Measurements from ENCODE around the gene SPSB3. TPM values are rescaled to one million over a fixed set of nuclear protein-coding genes. Genes with fewer than 3 reads are reported as not detected.

The SPSB3 gene
- total and polyA plus RNA-seq, 4 donors = 27.7 to 60.5 (median 37.8) TPM

DNA sequence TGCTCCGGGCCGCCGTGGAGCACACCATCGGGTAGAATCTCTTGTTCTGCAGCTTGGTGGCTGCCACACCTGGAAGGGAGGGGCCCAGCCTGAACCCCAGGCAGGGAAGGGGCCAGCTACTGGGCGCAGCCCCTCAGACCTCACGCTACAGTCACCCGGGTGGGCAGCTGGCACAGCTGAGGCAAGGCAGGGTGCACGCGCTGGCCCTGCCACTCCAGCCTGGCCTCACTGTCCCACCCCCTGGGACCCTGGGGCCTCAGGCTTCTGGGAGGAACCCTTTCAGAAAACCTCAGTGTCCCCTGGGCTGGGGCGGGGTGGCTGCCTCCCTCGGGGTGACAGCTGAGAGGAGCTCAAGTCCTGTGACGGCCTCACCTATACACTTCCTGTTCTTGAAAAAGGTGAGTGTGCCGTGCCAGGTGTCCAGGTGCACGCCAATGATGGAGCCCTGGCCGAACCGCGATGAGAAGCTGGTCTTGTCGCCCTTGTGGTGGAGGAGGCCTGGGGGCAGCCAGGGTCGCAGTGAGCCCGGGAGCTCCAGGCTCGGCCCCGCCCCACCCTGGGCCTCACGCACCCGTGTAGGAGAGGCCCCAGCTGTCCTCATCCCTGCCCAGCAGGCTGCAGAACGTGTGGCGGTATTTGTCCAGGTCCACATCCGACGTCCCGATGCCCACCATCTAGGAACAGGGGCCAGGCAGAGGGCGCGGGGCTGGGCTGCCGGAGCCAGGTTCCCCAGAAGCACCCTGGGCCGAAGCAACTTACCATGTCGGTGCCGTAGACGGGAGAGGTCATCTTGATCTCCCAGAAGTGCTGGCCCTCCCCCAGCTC is 4.8 kb downstream of the SPSB3 start:
- H3K36me3 ChIP-seq (ENCODE audit: control insufficient read depth in 4 of 4, insufficient read depth in 3 of 4, low read depth in 1 of 4, low read length in 3 of 4) = peaks cover 0 to 18% (median 10%) of the 10 kb centered on the region in 4 donors
- H3K9me3 ChIP-seq (ENCODE audit: control insufficient read depth in 4 of 4, low read length in 3 of 4) = no peaks in the 10 kb centered on the region
- H3K9ac ChIP-seq (ENCODE audit: low read depth in 1 of 2, low read length in 2 of 2) = no peak overlapping the region
- no peak for DNase-seq (ENCODE audit: low spot score)
- H3K27me3 ChIP-seq (ENCODE audit: control insufficient read depth in 4 of 4, insufficient read depth in 4 of 4, low read length in 3 of 4) = no peaks in the 10 kb centered on the region
- WGBS = 85% methylated on average over 36 of the region's 36 CpGs
- H3K4me3 ChIP-seq (ENCODE audit: low read depth in 1 of 3, low read length in 3 of 3) = no peak overlapping the region
- no peak for TF ChIP-seq SP1 (IDR thresholded peaks at IDR 0.05)
- TF ChIP-seq EGR1 (IDR thresholded peaks at IDR 0.05; ENCODE audit: low read depth in 2 of 2) = no peak
- TF ChIP-seq FOXA1 (IDR thresholded peaks at IDR 0.05) = no peak
- TF ChIP-seq CTCF (IDR thresholded peaks at IDR 0.05; ENCODE audit: low read depth, low read length, missing input control) = no peak
- TF ChIP-seq GABPA (IDR thresholded peaks at IDR 0.05 in 1 of 2, conservative IDR thresholded peaks at IDR 0.05 in 1 of 2) = no peak
- no peak for TF ChIP-seq RAD21 (IDR thresholded peaks at IDR 0.05)
- TF ChIP-seq, protein P1, sequence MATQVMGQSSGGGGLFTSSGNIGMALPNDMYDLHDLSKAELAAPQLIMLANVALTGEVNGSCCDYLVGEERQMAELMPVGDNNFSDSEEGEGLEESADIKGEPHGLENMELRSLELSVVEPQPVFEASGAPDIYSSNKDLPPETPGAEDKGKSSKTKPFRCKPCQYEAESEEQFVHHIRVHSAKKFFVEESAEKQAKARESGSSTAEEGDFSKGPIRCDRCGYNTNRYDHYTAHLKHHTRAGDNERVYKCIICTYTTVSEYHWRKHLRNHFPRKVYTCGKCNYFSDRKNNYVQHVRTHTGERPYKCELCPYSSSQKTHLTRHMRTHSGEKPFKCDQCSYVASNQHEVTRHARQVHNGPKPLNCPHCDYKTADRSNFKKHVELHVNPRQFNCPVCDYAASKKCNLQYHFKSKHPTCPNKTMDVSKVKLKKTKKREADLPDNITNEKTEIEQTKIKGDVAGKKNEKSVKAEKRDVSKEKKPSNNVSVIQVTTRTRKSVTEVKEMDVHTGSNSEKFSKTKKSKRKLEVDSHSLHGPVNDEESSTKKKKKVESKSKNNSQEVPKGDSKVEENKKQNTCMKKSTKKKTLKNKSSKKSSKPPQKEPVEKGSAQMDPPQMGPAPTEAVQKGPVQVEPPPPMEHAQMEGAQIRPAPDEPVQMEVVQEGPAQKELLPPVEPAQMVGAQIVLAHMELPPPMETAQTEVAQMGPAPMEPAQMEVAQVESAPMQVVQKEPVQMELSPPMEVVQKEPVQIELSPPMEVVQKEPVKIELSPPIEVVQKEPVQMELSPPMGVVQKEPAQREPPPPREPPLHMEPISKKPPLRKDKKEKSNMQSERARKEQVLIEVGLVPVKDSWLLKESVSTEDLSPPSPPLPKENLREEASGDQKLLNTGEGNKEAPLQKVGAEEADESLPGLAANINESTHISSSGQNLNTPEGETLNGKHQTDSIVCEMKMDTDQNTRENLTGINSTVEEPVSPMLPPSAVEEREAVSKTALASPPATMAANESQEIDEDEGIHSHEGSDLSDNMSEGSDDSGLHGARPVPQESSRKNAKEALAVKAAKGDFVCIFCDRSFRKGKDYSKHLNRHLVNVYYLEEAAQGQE (IDR thresholded peaks at IDR 0.05) = no peak
- H3K4me1 ChIP-seq (ENCODE audit: control insufficient read depth in 4 of 4, insufficient read depth in 4 of 4, low read length in 3 of 4) = peaks cover 22 to 60% (median 43%) of the 10 kb centered on the region in 4 donors
- no peak overlapping the region for H3K27ac ChIP-seq (ENCODE audit: low read depth in 1 of 2, low read length in 2 of 2)

DNA sequence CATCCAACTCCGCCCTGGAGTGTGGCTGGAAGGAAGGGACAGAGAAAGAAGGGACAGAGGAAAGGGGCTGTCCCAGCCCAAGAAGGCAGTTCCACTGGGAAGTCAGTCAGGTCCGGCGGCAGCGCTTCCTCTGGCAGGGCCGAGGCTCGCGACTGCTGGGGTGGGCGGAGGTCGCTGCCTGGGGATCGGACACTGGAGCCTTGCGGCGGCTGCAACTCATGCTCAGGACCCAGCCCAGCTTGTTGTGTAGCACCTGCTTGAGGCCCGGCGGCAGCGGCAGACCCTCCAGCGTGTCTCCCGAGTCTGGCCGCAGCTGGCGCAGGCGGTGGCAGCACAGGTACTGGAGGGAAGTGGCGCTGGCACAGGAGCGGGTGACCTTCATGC is 5.4 kb downstream of the SPSB3 start:
- H3K9ac ChIP-seq (ENCODE audit: low read depth in 1 of 2, low read length in 2 of 2) = no peak overlapping the region
- peaks cover 0 to 18% (median 10%) of the 10 kb centered on the region in 4 donors for H3K36me3 ChIP-seq (ENCODE audit: control insufficient read depth in 4 of 4, insufficient read depth in 3 of 4, low read depth in 1 of 4, low read length in 3 of 4)
- H3K27ac ChIP-seq (ENCODE audit: low read depth in 1 of 2, low read length in 2 of 2) = no peak overlapping the region
- H3K4me1 ChIP-seq (ENCODE audit: control insufficient read depth in 4 of 4, insufficient read depth in 4 of 4, low read length in 3 of 4) = peaks cover 22 to 66% (median 47%) of the 10 kb centered on the region in 4 donors
- no peak for TF ChIP-seq RXRA (IDR thresholded peaks at IDR 0.05)
- no peak for TF ChIP-seq EGR1 (IDR thresholded peaks at IDR 0.05; ENCODE audit: low read depth in 2 of 2)
- no peak for TF ChIP-seq JUND (IDR thresholded peaks at IDR 0.05)
- TF ChIP-seq ATF3 (IDR thresholded peaks at IDR 0.05) = no peak
- TF ChIP-seq GABPA (IDR thresholded peaks at IDR 0.05 in 1 of 2, conservative IDR thresholded peaks at IDR 0.05 in 1 of 2) = no peak
- TF ChIP-seq FOXA2 (IDR thresholded peaks at IDR 0.05) = no peak
- TF ChIP-seq, protein P2, sequence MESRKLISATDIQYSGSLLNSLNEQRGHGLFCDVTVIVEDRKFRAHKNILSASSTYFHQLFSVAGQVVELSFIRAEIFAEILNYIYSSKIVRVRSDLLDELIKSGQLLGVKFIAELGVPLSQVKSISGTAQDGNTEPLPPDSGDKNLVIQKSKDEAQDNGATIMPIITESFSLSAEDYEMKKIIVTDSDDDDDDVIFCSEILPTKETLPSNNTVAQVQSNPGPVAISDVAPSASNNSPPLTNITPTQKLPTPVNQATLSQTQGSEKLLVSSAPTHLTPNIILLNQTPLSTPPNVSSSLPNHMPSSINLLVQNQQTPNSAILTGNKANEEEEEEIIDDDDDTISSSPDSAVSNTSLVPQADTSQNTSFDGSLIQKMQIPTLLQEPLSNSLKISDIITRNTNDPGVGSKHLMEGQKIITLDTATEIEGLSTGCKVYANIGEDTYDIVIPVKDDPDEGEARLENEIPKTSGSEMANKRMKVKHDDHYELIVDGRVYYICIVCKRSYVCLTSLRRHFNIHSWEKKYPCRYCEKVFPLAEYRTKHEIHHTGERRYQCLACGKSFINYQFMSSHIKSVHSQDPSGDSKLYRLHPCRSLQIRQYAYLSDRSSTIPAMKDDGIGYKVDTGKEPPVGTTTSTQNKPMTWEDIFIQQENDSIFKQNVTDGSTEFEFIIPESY (IDR thresholded peaks at IDR 0.05) = no peak
- TF ChIP-seq, protein P1 (IDR thresholded peaks at IDR 0.05) = no peak
- TF ChIP-seq YY1 (IDR thresholded peaks at IDR 0.05) = no peak
- TF ChIP-seq TAF1 (conservative IDR thresholded peaks at IDR 0.05) = no peak
- no peak for TF ChIP-seq HNF4A (conservative IDR thresholded peaks at IDR 0.05)
- TF ChIP-seq HNF4G (IDR thresholded peaks at IDR 0.05) = no peak
- no peak for TF ChIP-seq SP1 (IDR thresholded peaks at IDR 0.05)
- DNase-seq (ENCODE audit: low spot score) = no peak
- H3K27me3 ChIP-seq (ENCODE audit: control insufficient read depth in 4 of 4, insufficient read depth in 4 of 4, low read length in 3 of 4) = no peaks in the 10 kb centered on the region
- no peak overlapping the region for H3K4me3 ChIP-seq (ENCODE audit: low read depth in 1 of 3, low read length in 3 of 3)
- 92% methylated on average over 22 of the region's 22 CpGs for WGBS
- H3K9me3 ChIP-seq (ENCODE audit: control insufficient read depth in 4 of 4, low read length in 3 of 4) = no peaks in the 10 kb centered on the region

Data from liver (tissue), 9 donors.